Mucosa of rectum (tissue), 2 donors: ENCODE results near the gene CDH5.

Experiments used
- H3K27ac ChIP-seq, 2 donors: one replicate each; pipeline ENCODE4 v1.7.0; 2013; ENCODE audit warnings: inconsistent platforms in 2 of 2, low read depth in 2 of 2, low read length in 2 of 2
- H3K27me3 ChIP-seq, 2 donors: one replicate each; pipeline ENCODE4 v1.7.0; 2013; ENCODE audit warnings: low read length in 2 of 2; ENCODE audit not compliant: control insufficient read depth in 2 of 2, insufficient read depth in 2 of 2
- H3K36me3 ChIP-seq, 2 donors: one replicate each; pipeline ENCODE4 v1.7.0; 2013; ENCODE audit warnings: low read length in 2 of 2; ENCODE audit not compliant: control insufficient read depth in 2 of 2, insufficient read depth in 2 of 2
- H3K4me1 ChIP-seq, 2 donors: one replicate each; pipeline ENCODE4 v1.7.0; 2013; ENCODE audit warnings: low read length in 2 of 2, mild to moderate bottlenecking in 1 of 2; ENCODE audit not compliant: control insufficient read depth in 2 of 2, insufficient read depth in 2 of 2
- H3K4me3 ChIP-seq, 2 donors: one replicate each; pipeline ENCODE4 v1.7.0; 2013; ENCODE audit warnings: low read length in 2 of 2
- H3K9ac ChIP-seq, 2 donors: one replicate each; pipeline ENCODE4 v1.7.0; 2013; ENCODE audit warnings: low read length in 2 of 2, low read depth in 1 of 2, mild to moderate bottlenecking in 1 of 2
- H3K9me3 ChIP-seq, 2 donors: one replicate each; pipeline ENCODE4 v1.7.0; 2013; ENCODE audit warnings: low read length in 2 of 2; ENCODE audit not compliant: control insufficient read depth in 2 of 2
- donor health status: healthy.
- donor health status: Normal muscosa, but diverticular disease.

CDH5 gene

DNA sequence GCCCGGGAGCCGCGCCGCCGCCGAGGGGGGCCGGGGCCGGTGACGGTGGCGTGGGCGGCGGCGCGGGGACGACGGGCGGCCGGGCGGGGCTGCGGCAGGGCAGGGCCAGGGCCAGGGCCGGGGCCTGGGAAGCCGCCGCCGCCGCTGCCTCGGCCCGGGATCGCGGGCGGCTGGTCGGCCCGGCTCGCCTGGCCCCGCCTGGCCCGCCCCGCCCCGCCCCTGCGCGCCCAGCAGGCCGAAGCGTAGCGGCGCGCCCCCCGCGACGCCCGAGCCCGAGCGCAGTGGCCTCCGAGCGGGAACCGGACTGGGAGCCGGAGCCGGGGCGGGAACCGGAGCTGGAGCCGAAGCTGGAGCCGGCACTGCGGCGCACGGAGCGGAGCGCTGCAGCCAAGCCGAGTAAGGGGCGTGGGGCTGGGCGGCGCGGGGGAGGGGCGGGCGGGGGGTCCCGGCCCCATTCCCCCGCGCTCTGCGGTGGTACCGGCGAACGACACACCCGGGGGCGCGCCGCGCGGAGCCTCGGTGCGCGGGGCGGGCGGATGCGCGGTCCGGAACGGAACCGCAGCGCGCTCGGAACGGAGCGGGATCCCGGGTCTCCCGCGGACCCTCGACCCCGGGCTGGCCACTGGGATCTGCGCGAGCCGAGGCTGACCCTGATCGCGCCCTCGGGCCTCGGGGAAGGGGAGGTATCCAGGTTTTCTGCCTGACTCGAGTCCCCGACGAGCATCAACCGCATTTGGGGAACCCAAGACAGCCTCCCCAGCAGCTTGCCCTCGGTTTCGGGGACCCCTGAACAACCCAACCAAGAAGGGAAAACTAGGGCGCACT, 60.8 kb downstream of the CDH5 start, which contains the start of gene BEAN1:
Gene BEAN1, plus strand, starts transcription at position 260 of the 825 bp plus-strand sequence. CDS start 10,382 bp downstream, outside the sequence.
- H3K9me3 ChIP-seq = no peaks in the 10 kb centered on the region
- no peak within 1 kb of the TSS for H3K9ac ChIP-seq
- H3K4me3 ChIP-seq = peak within 1 kb of the TSS; percentile 17 to 41
- H3K4me1 ChIP-seq = peaks cover 7% of the 10 kb centered on the region in 2 donors
- no peaks in the 10 kb centered on the region for H3K36me3 ChIP-seq
- no peak within 1 kb of the TSS for H3K27ac ChIP-seq
- H3K27me3 ChIP-seq = peaks cover 41 to 48% of the 10 kb centered on the region in 2 donors

DNA sequence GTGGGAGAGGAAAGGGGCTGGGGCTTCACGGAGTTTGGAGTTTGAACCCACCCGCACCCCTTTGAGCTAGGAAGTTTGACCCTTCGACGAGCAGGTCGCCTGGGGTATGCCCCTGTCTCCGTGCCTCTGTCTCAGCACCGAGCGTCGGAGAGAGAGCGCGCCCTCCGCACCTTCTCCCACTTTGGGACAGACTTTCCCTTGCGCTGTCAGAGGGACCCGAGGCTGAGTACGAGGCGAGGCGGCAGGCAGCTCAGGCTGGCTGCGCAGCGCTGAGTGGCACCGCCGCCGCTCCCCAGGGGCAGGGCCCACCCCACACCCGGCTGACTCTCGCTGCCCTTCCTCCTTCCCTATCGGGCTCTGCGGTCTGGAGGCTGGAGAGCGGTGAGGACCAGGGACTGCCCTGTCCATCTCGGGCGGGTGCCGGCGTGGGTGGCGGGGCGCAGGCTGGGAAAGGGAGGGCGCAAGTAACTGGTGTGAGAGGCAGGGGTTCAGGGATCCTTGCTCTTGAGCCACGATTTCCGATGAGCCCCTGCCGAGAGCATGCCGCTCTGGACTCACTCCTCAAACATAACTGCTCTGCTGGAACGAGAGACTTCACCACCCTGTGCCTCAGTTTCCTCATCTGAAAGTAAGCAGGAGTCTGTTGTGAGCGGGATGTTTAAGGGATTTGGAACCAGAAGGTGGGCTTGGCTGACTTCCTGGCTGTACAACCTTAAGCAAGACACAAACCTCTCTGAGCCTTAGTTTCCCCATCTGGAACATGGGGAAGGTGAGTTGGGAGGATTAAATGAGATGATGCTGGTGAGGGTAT, 61.6 kb downstream of the CDH5 start:
- Histone ChIP-seq H3K9me3 (no peaks in the 10 kb centered on the region), H3K4me3 (peak overlapping the region in 1 of 2 donors; percentile 17), H3K4me1 (peaks cover 7% of the 10 kb centered on the region in 2 donors), H3K9ac (no peak overlapping the region), H3K27me3 (peaks cover 45 to 54% of the 10 kb centered on the region in 2 donors), H3K27ac (no peak overlapping the region), H3K36me3 (no peaks in the 10 kb centered on the region)

DNA sequence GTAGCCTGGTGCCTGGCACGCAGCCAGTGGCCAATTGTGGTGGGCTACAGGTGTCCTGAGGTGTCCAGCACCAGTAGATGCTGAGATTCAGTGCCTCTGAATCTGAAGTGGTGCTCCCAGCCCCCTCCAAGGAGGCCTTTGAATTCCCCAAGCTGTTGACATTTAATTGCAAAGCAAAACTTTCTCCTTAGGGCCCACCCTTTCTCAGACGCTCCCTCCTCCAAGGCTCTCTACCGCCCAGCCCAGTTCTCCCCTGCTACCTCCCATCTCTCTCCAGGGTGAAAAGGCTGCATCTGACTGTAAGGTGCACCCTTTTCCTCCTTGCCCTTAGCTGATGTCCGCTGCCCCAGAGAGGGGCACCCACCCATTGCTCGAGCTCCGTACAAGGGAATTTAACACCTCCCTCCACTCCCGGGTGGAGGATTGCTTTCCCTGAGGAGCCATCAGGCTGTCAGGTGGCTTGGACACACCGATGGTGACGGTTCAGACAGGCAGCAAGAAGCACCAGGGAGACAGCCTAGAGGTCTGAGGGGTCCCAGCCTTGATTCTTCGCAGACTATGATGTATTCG, 62.3 kb downstream of the CDH5 start:
- Histone ChIP-seq H3K27me3 (peaks cover 45 to 54% of the 10 kb centered on the region in 2 donors), H3K4me1 (peaks cover 7% of the 10 kb centered on the region in 2 donors), H3K27ac (no peak overlapping the region), H3K36me3 (no peaks in the 10 kb centered on the region), H3K4me3 (no peak overlapping the region), H3K9me3 (no peaks in the 10 kb centered on the region), H3K9ac (no peak overlapping the region)

DNA sequence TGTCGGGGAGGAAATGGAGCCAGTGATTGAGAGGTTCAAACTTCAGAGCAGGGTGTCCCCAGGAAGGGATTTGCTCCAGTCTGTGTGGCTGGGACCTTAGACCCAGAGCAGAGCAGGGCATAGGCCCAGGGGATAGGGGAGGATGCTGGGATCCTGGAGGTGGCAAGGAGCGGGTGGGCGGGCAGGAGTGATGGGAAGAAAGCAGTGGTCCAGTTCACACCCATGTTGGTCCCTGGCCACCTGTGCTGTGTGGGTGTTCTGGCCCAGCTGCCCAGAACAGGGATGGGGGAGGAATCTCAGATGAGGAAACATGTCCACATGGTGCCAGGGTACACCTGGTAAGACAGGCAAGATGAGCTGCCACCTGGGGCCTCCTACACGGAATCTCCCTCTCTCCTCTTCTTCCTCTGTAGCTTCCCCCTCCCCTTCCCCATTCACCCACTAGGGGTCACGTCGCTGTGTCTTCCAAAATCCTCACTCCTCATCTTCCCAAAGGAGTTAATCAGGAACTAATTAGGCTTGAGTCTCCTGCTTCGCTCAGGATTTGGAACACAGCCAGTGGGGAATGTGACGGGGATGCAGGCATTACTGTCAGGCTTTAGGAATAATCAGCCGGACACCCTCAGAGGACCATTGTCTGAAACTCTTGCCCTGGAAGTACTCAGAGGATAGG, 62.9 kb downstream of the CDH5 start:
- peaks cover 7% of the 10 kb centered on the region in 2 donors for H3K4me1 ChIP-seq
- no peaks in the 10 kb centered on the region for H3K9me3 ChIP-seq
- H3K9ac ChIP-seq = no peak overlapping the region
- no peak overlapping the region for H3K27ac ChIP-seq
- H3K27me3 ChIP-seq = peaks cover 45 to 54% of the 10 kb centered on the region in 2 donors
- H3K36me3 ChIP-seq = no peaks in the 10 kb centered on the region
- H3K4me3 ChIP-seq = no peak overlapping the region

DNA sequence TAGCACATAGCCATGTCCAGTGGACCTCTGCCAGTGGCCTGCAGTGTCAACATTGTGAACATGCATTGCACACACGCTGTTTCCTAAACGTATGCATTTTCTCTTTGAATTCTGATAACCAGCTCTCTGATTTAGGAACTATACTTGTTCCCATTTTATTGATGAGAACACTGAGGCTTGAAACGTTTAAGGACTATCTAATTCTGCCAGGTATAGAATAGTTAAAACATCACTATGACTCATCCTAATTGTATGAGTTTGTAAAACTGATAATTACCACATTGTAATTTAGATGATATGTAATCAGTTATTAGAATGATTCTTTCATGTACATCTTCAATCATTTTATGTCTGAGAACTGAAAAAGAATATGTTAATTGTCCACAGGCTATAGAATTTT, 63.7 kb downstream of the CDH5 start:
- Histone ChIP-seq H3K27me3 (peaks cover 42 to 48% of the 10 kb centered on the region in 2 donors), H3K4me3 (no peak overlapping the region), H3K9me3 (no peaks in the 10 kb centered on the region), H3K4me1 (peaks cover 7% of the 10 kb centered on the region in 2 donors), H3K9ac (no peak overlapping the region), H3K36me3 (no peaks in the 10 kb centered on the region), H3K27ac (no peak overlapping the region)

DNA sequence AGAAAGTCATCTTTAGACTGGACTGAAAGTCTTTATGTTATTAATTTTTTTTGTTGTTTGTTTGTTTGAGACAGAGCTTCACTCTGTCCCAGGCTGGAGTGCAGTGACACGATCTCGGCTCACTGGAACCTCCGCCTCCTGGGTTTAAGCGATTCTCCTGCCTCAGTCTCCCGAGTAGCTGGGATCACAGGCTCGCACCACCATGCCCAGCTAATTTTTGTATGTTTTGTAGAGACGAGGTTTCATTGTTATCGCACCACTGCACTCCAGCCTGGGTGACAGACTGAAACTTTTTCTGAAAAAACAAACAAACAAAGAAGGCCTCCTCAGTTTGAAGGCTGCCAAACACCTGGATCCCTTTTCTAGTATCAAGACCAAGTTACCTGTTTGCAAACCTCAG, 65.3 kb downstream of the CDH5 start:
- H3K9me3 ChIP-seq = no peaks in the 10 kb centered on the region
- no peaks in the 10 kb centered on the region for H3K36me3 ChIP-seq
- peaks cover 31 to 35% of the 10 kb centered on the region in 2 donors for H3K27me3 ChIP-seq
- H3K4me1 ChIP-seq = peaks cover 4% of the 10 kb centered on the region in 2 donors
- H3K27ac ChIP-seq = no peak overlapping the region
- H3K9ac ChIP-seq = no peak overlapping the region
- no peak overlapping the region for H3K4me3 ChIP-seq

DNA sequence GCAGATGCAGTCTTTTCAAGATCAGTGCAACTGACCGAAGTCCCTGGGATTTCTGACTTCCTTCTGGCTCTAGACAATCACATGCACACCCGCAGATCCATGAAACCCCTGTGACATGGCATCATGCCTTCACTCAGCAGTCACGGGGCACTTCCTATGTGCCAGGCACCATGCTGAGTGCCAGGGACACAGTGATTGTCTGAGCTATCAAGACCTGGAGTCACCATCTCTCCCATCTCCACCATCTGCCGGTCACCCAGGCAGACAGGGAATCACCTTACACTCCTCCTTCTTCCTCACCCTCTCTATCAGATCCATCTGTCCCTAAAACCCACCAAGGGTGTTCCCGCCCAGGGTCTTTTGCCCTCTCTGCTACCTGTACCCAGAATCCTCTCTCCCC, 65.9 kb downstream of the CDH5 start:
- no peak overlapping the region for H3K9ac ChIP-seq
- no peak overlapping the region for H3K4me3 ChIP-seq
- no peak overlapping the region for H3K27ac ChIP-seq
- H3K4me1 ChIP-seq = peaks cover 3 to 4% of the 10 kb centered on the region in 2 donors
- no peaks in the 10 kb centered on the region for H3K9me3 ChIP-seq
- H3K36me3 ChIP-seq = no peaks in the 10 kb centered on the region
- H3K27me3 ChIP-seq = peaks cover 31 to 35% of the 10 kb centered on the region in 2 donors

DNA sequence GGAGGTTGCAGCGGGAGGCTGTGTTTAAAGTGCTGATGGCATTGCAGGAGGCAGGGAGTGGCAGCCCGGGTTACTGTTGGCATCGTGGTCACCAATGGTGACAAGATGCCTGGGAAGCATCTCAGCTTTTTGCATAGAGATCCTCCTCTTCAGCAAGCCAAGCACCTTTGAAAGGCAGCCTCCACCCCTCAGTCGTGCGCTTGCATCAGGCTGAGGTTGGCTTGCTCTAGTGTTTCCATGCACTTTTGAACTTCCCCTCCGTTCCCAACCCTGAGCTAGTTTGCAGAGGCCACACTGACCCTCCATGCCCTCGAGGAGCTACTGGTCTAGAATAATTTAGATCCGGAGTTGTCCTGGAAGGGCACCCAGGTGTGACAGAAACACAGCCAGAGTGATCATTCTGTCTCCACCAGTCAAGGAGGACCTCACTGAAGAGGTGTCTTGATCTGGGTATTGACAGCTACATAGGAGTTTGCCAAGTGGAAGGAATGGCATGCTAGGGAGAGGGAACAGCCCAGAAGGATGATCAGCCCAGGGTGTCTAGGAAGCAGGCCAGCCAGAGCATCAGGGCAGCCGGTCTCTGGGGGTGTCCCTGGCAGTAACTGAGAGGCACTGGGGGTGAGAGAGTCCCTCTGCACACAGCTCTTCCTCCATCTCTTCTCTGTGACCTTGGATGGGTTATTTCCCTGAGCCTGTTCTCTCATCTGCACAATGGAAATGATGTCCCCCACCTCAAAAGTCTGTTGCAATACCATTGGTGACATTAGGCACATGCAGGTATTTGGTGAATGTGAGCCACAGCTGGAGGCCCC, 68.3 kb downstream of the CDH5 start:
- Histone ChIP-seq H3K27ac (no peak overlapping the region), H3K27me3 (peaks cover 10 to 11% of the 10 kb centered on the region in 2 donors), H3K9me3 (no peaks in the 10 kb centered on the region), H3K36me3 (no peaks in the 10 kb centered on the region), H3K4me1 (no peaks in the 10 kb centered on the region), H3K9ac (no peak overlapping the region), H3K4me3 (no peak overlapping the region)

DNA sequence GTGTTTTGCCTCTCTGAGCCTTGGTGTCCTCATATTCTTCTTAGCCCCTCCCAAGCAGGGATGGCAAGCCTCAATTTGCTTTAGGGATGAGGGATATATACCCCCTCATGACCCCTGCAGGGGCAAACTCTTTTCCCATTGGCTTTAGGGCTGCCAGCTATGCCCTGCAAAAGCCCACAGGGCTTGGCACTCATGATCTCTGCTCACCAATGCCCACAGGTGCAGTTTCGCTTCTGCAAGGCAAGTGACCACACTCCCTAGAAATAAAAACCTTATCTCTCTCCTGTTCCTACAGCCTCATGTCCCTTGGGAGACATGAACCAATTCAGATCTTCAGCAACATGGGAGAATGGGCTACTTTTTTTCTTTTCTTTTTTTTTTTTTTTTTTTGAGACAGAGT, 69.4 kb downstream of the CDH5 start:
- no peaks in the 10 kb centered on the region for H3K4me1 ChIP-seq
- no peaks in the 10 kb centered on the region for H3K36me3 ChIP-seq
- no peak overlapping the region for H3K4me3 ChIP-seq
- H3K27me3 ChIP-seq = peaks cover 7 to 10% of the 10 kb centered on the region in 2 donors
- H3K9ac ChIP-seq = no peak overlapping the region
- H3K9me3 ChIP-seq = no peaks in the 10 kb centered on the region
- no peak overlapping the region for H3K27ac ChIP-seq
